ENCODE data around the gene CEACAM4.
A peak's percentile ranks its signal among the peaks of the same experiment; 100 is the strongest.

The CEACAM4 gene

DNA sequence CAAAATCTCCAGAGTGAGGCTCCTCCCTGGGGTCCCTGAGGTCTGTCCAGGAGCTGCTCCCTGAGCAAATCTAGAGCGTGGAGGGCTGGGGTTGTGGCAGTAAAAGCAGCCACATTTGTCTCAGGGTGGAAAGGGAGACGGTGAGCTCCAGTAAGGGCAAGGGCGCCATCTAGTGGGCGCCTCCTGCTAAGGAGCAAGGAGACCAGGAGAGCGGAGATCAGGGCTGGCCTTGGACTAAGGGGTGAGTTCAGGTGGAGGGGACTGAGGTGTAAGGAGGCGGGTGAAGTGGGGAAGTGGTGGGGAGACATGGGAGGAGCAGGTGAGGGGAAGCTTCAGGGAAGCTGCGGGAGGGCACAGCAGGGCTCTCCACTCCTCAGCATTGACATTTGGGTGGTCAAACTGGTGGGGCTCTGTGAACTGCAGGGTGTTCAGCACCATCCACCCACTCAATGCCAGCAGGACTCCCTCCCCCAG lies 56.2 kb downstream of the CEACAM4 start:
- DNase-seq (ENCODE audit: low read depth), result peak; percentile 27
- no peak overlapping the region for H3K4me3 ChIP-seq (ENCODE audit: low read depth, low read length)
- TF ChIP-seq, protein P1, sequence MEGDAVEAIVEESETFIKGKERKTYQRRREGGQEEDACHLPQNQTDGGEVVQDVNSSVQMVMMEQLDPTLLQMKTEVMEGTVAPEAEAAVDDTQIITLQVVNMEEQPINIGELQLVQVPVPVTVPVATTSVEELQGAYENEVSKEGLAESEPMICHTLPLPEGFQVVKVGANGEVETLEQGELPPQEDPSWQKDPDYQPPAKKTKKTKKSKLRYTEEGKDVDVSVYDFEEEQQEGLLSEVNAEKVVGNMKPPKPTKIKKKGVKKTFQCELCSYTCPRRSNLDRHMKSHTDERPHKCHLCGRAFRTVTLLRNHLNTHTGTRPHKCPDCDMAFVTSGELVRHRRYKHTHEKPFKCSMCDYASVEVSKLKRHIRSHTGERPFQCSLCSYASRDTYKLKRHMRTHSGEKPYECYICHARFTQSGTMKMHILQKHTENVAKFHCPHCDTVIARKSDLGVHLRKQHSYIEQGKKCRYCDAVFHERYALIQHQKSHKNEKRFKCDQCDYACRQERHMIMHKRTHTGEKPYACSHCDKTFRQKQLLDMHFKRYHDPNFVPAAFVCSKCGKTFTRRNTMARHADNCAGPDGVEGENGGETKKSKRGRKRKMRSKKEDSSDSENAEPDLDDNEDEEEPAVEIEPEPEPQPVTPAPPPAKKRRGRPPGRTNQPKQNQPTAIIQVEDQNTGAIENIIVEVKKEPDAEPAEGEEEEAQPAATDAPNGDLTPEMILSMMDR (IDR thresholded peaks at IDR 0.05; ENCODE audit: low read depth, low read length, missing control alignments), result peak; percentile 95
- in situ Hi-C loops (cut with HindIII; ENCODE audit: low sequenced_read_pairs), result no loop called here

DNA sequence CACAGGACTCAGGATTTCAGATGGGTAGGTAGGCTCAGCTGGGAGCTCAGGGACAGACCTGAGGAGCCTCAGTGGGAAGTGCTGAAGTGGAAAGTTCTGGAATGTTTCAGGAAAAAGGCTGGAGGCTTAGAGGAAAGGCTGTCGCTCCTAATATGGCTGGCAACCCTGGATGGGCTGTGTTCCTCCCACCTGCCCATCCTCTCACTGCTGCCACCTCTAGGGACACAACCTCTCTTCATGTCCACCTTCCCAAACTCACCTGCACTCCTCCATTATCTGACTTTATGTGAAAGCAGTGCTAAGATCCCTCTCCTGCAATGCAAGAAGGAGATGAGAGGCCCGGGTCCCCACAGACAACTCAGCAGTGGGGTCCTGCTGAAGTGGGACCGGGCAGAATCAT lies 56.7 kb downstream of the CEACAM4 start:
- no peak for DNase-seq (ENCODE audit: low read depth)
- in situ Hi-C loops (cut with HindIII; ENCODE audit: low sequenced_read_pairs), result no loop called here
- TF ChIP-seq, protein P1 (IDR thresholded peaks at IDR 0.05; ENCODE audit: low read depth, low read length, missing control alignments), result no peak

DNA sequence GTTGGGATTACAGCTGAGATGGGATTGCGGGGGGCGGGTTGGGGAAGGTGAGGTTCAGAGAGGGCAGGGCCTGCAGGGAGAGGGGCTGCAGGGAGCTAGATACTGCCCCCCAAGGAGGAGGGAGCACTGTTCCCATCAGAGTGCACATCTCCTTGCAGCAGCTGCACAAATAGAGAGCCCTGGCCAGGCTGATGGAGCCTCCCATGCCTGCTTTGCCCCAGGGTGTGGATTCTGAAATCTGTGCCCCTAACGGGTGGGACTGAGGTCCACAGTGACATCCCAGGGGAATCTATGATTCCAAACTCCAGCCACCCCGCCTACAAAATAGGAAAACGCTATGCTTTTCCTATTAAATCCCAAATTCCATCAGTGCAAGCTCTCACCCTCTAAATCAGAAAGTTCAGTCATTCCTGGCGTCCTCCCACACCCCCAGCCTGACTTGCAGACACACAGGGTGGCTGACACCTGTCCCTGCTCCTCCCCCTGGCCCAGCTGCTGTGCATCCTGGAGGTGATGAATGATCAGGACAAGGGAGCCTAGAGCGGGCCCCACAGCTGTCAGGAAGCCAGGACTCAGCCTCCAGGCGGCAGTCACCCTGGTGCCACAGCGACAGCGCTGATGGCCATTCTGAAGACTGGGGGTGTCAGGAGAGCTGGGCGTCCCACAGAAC lies 57.3 kb downstream of the CEACAM4 start:
- no peak overlapping the region for H3K4me3 ChIP-seq (ENCODE audit: low read depth, low read length)
- TF ChIP-seq, protein P1 (IDR thresholded peaks at IDR 0.05; ENCODE audit: low read depth, low read length, missing control alignments), result no peak
- no peak for DNase-seq (ENCODE audit: low read depth)
- in situ Hi-C loops (cut with HindIII; ENCODE audit: low sequenced_read_pairs), result no loop called here

More for the DNA sequence above, 56.7 kb downstream of the CEACAM4 start:
- no peak overlapping the region for H3K4me3 ChIP-seq (ENCODE audit: low read depth, low read length)
